Bronchial epithelial cell (primary cell): ENCODE measurements around the gene KCNS3. TPM values are rescaled to one million over a fixed set of nuclear protein-coding genes. Genes with fewer than 3 reads are reported as not detected.

Source experiments
- DNase-seq: peaks from one replicate; pipeline ENCODE4 v3.0.0-alpha.2; 2010; ENCODE audit warnings: low read depth
- FAIRE-seq: peaks from 2 replicates; lab custom pipeline; 2011; peaks lifted over from hg19 to GRCh38; lab: Jason Lieb, UNC
- H3K27me3 ChIP-seq: 2 replicates; pipeline ENCODE4 v1.5.1; 2011; ENCODE audit warnings: low read length; ENCODE audit not compliant: control insufficient read depth, insufficient read depth
- H3K36me3 ChIP-seq: 2 replicates; pipeline ENCODE4 v1.5.1; 2011; ENCODE audit warnings: low read length; ENCODE audit not compliant: control insufficient read depth, insufficient read depth
- H3K4me3 ChIP-seq: 2 replicates; pipeline ENCODE4 v1.5.1; 2011; ENCODE audit warnings: mild to moderate bottlenecking, low read depth, low read length, control low read depth
- total RNA-seq: library from RNA; depleted of rRNA; stranded (reverse); fragments of >200 nt; gene quantifications from 2 replicates; pipeline ENCODE4 v1.2.1, GENCODE V29; 2014
- TF ChIP-seq, protein P1 (sequence below): IDR thresholded peaks from 2 replicates; pipeline ENCODE4 v1.5.1; 2011; ENCODE audit warnings: mild to moderate bottlenecking, moderate library complexity, low read length, control low read depth, inconsistent platforms; ENCODE audit not compliant: insufficient read depth, severe bottlenecking

KCNS3 gene
- total RNA-seq, 1 donor from 2014 or later: 6.8 TPM

DNA sequence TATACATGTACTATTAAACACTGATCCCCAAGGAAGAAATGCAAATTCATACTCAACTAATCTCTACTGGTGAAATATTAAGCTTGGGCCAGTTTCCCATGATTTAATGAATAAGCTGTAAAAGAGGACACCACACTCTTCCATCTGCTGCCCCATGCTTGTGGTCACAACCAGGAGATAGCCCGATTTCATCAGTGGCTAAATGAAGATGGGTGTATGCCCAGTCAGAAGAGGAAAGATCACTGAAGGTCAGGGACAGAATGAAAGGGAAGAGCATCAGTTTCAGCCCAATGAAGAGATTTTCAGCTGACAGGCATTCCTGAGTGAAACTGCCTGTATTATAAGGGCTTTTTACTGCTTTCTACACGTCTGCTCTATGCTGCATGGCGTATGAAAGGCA, 103.5 kb downstream of the KCNS3 start:
- TF ChIP-seq, protein P1, sequence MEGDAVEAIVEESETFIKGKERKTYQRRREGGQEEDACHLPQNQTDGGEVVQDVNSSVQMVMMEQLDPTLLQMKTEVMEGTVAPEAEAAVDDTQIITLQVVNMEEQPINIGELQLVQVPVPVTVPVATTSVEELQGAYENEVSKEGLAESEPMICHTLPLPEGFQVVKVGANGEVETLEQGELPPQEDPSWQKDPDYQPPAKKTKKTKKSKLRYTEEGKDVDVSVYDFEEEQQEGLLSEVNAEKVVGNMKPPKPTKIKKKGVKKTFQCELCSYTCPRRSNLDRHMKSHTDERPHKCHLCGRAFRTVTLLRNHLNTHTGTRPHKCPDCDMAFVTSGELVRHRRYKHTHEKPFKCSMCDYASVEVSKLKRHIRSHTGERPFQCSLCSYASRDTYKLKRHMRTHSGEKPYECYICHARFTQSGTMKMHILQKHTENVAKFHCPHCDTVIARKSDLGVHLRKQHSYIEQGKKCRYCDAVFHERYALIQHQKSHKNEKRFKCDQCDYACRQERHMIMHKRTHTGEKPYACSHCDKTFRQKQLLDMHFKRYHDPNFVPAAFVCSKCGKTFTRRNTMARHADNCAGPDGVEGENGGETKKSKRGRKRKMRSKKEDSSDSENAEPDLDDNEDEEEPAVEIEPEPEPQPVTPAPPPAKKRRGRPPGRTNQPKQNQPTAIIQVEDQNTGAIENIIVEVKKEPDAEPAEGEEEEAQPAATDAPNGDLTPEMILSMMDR: no peak
- Histone ChIP-seq H3K27me3 (no peaks in the 10 kb centered on the region), H3K36me3 (no peaks in the 10 kb centered on the region), H3K4me3 (no peak overlapping the region)
- no peak for DNase-seq
- no peak for FAIRE-seq

Other genes with a start within 250 kb of the KCNS3 start
- gene SMC6, start 124.9 kb upstream of the KCNS3 start, total RNA-seq: 20.5 and 23.0 TPM in 2 replicates
- gene GEN1, start 124.5 kb upstream of the KCNS3 start, total RNA-seq: 2.6 and 2.7 TPM in 2 replicates
- not detected in 2 replicates for gene MSGN1, start 62.2 kb upstream of the KCNS3 start, total RNA-seq